GM18909 (cell line): ENCODE results near the gene JAM3.
A peak's percentile ranks its signal among the peaks of the same experiment; 100 is the strongest.

Experiments used
- ATAC-seq: cut with Tn5 transposase; IDR thresholded peaks from one replicate; pipeline ENCODE4 v1.9.1; 2021; ENCODE audit warnings: mild to moderate bottlenecking; ENCODE audit not compliant: unreplicated experiment, poor library complexity

Gene JAM3

GRCh38 chr11:134068829-134069425 lies at the start of gene JAM3:
Gene JAM3 (plus strand): TSS chr11:134069072. CDS start chr11:134069084, 12 bp downstream.
- ATAC-seq, result peak; percentile 80

GRCh38 chr11:134019500-134019899 lies 49.4 kb upstream of the JAM3 start:
- no peak for ATAC-seq

- ATAC-seq, result no peak
These were observed 48.3 kb upstream of the JAM3 start for GRCh38 chr11:134020598-134020997.

- no peak for ATAC-seq
These were observed 47.5 kb upstream of the JAM3 start for GRCh38 chr11:134021326-134021725.

GRCh38 chr11:134022748-134023147 lies 46.1 kb upstream of the JAM3 start:
- ATAC-seq, result no peak

- ATAC-seq, result no peak
These were observed 44.3 kb upstream of the JAM3 start for GRCh38 chr11:134024420-134025081.

- ATAC-seq, result no peak
These were observed 43.8 kb upstream of the JAM3 start for GRCh38 chr11:134025082-134025429.

GRCh38 chr11:134026655-134027343 lies 42.1 kb upstream of the JAM3 start:
- no peak for ATAC-seq

GRCh38 chr11:134027671-134028070 lies 41.2 kb upstream of the JAM3 start:
- ATAC-seq, result no peak

- ATAC-seq, result no peak
These were observed 40.4 kb upstream of the JAM3 start for GRCh38 chr11:134028368-134028920.

- ATAC-seq, result no peak
These were observed 38.0 kb upstream of the JAM3 start for GRCh38 chr11:134030853-134031252.

GRCh38 chr11:134032043-134032442 lies 36.8 kb upstream of the JAM3 start:
- ATAC-seq, result no peak

- ATAC-seq, result no peak
These were observed 36.3 kb upstream of the JAM3 start for GRCh38 chr11:134032501-134033091.

GRCh38 chr11:134033276-134033675 lies 35.6 kb upstream of the JAM3 start:
- ATAC-seq, result no peak

GRCh38 chr11:134033696-134034491 lies 35.0 kb upstream of the JAM3 start:
- peak; percentile 80 for ATAC-seq

GRCh38 chr11:134034496-134035381 lies 34.1 kb upstream of the JAM3 start:
- no peak for ATAC-seq

GRCh38 chr11:134036492-134037045 lies 32.3 kb upstream of the JAM3 start:
- peak; percentile 1 for ATAC-seq

GRCh38 chr11:134037046-134037908 lies 31.6 kb upstream of the JAM3 start:
- ATAC-seq, result peak; percentile 66
